H9 (cell line): ENCODE data around the gene TMEM158. TPM values are rescaled to one million over a fixed set of nuclear protein-coding genes. Genes with fewer than 3 reads are reported as not detected.

Source experiments
- DNase-seq: peaks from one replicate; pipeline ENCODE4 v3.0.0-alpha.2; 2017
- H2AFZ ChIP-seq: one replicate; pipeline ENCODE4 v1.6.1; 2013; ENCODE audit warnings: mild to moderate bottlenecking, low read length, control low read depth, moderate library complexity
- H2AK5ac ChIP-seq: 2 replicates; pipeline ENCODE4 v1.6.1; 2013; ENCODE audit warnings: low read length, control low read depth, mixed read lengths; ENCODE audit not compliant: insufficient read length
- H2BK120ac ChIP-seq: one replicate; pipeline ENCODE4 v1.6.1; 2013; ENCODE audit warnings: low read depth, mild to moderate bottlenecking, low read length, control low read depth, inconsistent platforms; ENCODE audit not compliant: poor library complexity, severe bottlenecking
- H2BK12ac ChIP-seq: 2 replicates; pipeline ENCODE4 v1.6.1; 2013; ENCODE audit warnings: low read length, control low read depth, mixed read lengths, low read depth; ENCODE audit not compliant: insufficient read length
- H2BK15ac ChIP-seq: 2 replicates; pipeline ENCODE4 v1.6.1; 2013; ENCODE audit warnings: low read depth, low read length, control low read depth
- H2BK20ac ChIP-seq: one replicate; pipeline ENCODE4 v1.6.1; 2013; ENCODE audit warnings: low read depth, mild to moderate bottlenecking, low read length, control low read depth, inconsistent platforms; ENCODE audit not compliant: poor library complexity, severe bottlenecking
- H2BK5ac ChIP-seq: 2 replicates; pipeline ENCODE4 v1.6.1; 2013; ENCODE audit warnings: low read length, control low read depth, mixed read lengths; ENCODE audit not compliant: insufficient read length
- H3K14ac ChIP-seq: 2 replicates; pipeline ENCODE4 v1.6.1; 2013; ENCODE audit warnings: low read length, control low read depth; ENCODE audit not compliant: insufficient read depth
- H3K18ac ChIP-seq: 2 replicates; pipeline ENCODE4 v1.6.1; 2013; ENCODE audit warnings: low read depth, mild to moderate bottlenecking, mixed read lengths, low read length, control low read depth; ENCODE audit not compliant: insufficient read length
- H3K23ac ChIP-seq: 2 replicates; pipeline ENCODE4 v1.6.1; 2013; ENCODE audit warnings: low read length, control low read depth, mixed read lengths, low read depth; ENCODE audit not compliant: insufficient read length
- H3K23me2 ChIP-seq: 2 replicates; pipeline ENCODE4 v1.6.1; 2013; ENCODE audit warnings: low read depth, mild to moderate bottlenecking, mixed read lengths, low read length, control low read depth; ENCODE audit not compliant: insufficient read length, poor library complexity, severe bottlenecking
- H3K27ac ChIP-seq: 2 replicates; pipeline ENCODE4 v1.5.1; 2013; ENCODE audit warnings: low read length, control low read depth, mixed read lengths, low read depth; ENCODE audit not compliant: insufficient read length
- H3K27me3 ChIP-seq: 2 replicates; pipeline ENCODE4 v1.6.1; 2013; ENCODE audit warnings: low read length, control low read depth, inconsistent platforms; ENCODE audit not compliant: insufficient read depth
- H3K4ac ChIP-seq: 2 replicates; pipeline ENCODE4 v1.6.1; 2013; ENCODE audit warnings: low read depth, mild to moderate bottlenecking, control low read depth, inconsistent platforms, low read length, moderate library complexity
- H3K4me1 ChIP-seq: 2 replicates; pipeline ENCODE4 v1.6.1; 2013; ENCODE audit warnings: low read length, control low read depth, inconsistent platforms; ENCODE audit not compliant: insufficient read depth
- H3K4me2 ChIP-seq: 2 replicates; pipeline ENCODE4 v1.6.1; 2013; ENCODE audit warnings: low read length, control low read depth, mixed read lengths; ENCODE audit not compliant: insufficient read length, insufficient read depth
- H3K56ac ChIP-seq: 2 replicates; pipeline ENCODE4 v1.6.1; 2013; ENCODE audit warnings: low read depth, mild to moderate bottlenecking, mixed read lengths, low read length, control low read depth; ENCODE audit not compliant: insufficient read length
- H3K79me1 ChIP-seq: 2 replicates; pipeline ENCODE4 v1.6.1; 2013; ENCODE audit warnings: low read depth, mild to moderate bottlenecking, moderate library complexity, low read length, control low read depth, inconsistent platforms; ENCODE audit not compliant: insufficient read depth, poor library complexity, severe bottlenecking
- H3K79me2 ChIP-seq: 2 replicates; pipeline ENCODE4 v1.6.1; 2013; ENCODE audit warnings: low read length, control low read depth, inconsistent platforms; ENCODE audit not compliant: insufficient read depth
- H3K9ac ChIP-seq: 2 replicates; pipeline ENCODE4 v1.6.1; 2013; ENCODE audit warnings: low read length, control low read depth, mixed read lengths; ENCODE audit not compliant: insufficient read length; ENCODE audit errors: extremely low read depth
- H3K9me3 ChIP-seq: one replicate; pipeline ENCODE4 v1.6.1; 2013; ENCODE audit warnings: low read depth, low read length, inconsistent platforms; ENCODE audit not compliant: control insufficient read depth
- H3T11ph ChIP-seq: one replicate; pipeline ENCODE4 v1.6.1; 2013; ENCODE audit warnings: mild to moderate bottlenecking, low read length, control low read depth, inconsistent platforms
- H4K20me1 ChIP-seq: one replicate; pipeline ENCODE4 v1.6.1; 2013; ENCODE audit not compliant: control insufficient read depth, insufficient read length, insufficient read depth
- H4K5ac ChIP-seq: 2 replicates; pipeline ENCODE4 v1.6.1; 2013; ENCODE audit warnings: low read depth, mild to moderate bottlenecking, mixed read lengths, low read length, control low read depth; ENCODE audit not compliant: insufficient read length
- H4K8ac ChIP-seq: replicated peaks from 2 replicates; pipeline ENCODE4 v1.6.1; 2013; ENCODE audit warnings: low read length, control low read depth, mixed read lengths, low read depth; ENCODE audit not compliant: insufficient read length
- H4K91ac ChIP-seq: 2 replicates; pipeline ENCODE4 v1.6.1; 2013; ENCODE audit warnings: low read depth, mild to moderate bottlenecking, moderate library complexity, mixed read lengths, low read length, control low read depth; ENCODE audit not compliant: insufficient read length
- H3K27ac Mint-ChIP-seq, 3 experiments: 2 replicates in 2 of 3; 3 replicates in 1 of 3; pipeline ENCODE4 v1.8.0; 2020 to 2021; ENCODE audit warnings: mixed read lengths in 3 of 3, mild to moderate bottlenecking in 1 of 3, moderate library complexity in 1 of 3
- H3K27me3 Mint-ChIP-seq: 2 replicates; pipeline ENCODE4 v1.8.0; 2021; ENCODE audit warnings: low read depth, mild to moderate bottlenecking, moderate library complexity, mixed read lengths
- H3K36me3 Mint-ChIP-seq, 3 experiments: 2 replicates in 2 of 3; 3 replicates in 1 of 3; pipeline ENCODE4 v1.8.0; 2020 to 2021; ENCODE audit warnings: low read depth in 3 of 3, mixed read lengths in 3 of 3; ENCODE audit not compliant: insufficient read depth in 1 of 3
- H3K4me1 Mint-ChIP-seq, 2 experiments: 2 replicates each; pipeline ENCODE4 v1.8.0; 2020; ENCODE audit warnings: mixed read lengths in 2 of 2
- H3K4me3 Mint-ChIP-seq, 2 experiments: 2 replicates in 1 of 2; 3 replicates in 1 of 2; pipeline ENCODE4 v1.8.0; 2020 to 2021; ENCODE audit warnings: mild to moderate bottlenecking in 2 of 2, mixed read lengths in 2 of 2, moderate library complexity in 1 of 2
- H3K9me3 Mint-ChIP-seq, 2 experiments: 2 replicates in 1 of 2; 3 replicates in 1 of 2; pipeline ENCODE4 v1.8.0; 2020; ENCODE audit warnings: mild to moderate bottlenecking in 2 of 2, mixed read lengths in 2 of 2, moderate library complexity in 1 of 2
- WGBS: extraction: QIAGEN DNeasy Blood & Tissue Kit; methylation state at CpG from one replicate; pipeline ENCODE4 v1.1.7; 2013; ENCODE audit warnings: missing lambda C conversion rate, low lambda C conversion rate, mixed read lengths; ENCODE audit not compliant: insufficient read length; ENCODE audit errors: extremely low coverage; 5-methylcytosine and 5-hydroxymethylcytosine counted together
- total RNA-seq: library from RNA; stranded (reverse); gene quantifications from 2 replicates; pipeline ENCODE4 v1.2.1, GENCODE V29; 2021
- TF ChIP-seq, protein P1 (sequence below): fragments of 200-600 bp; sonication (generic); conservative IDR thresholded peaks from 3 replicates; pipeline ENCODE4 v1.8.0; 2021; ENCODE audit warnings: antibody characterized with exemption, mild to moderate bottlenecking

The TMEM158 gene
- total RNA-seq, 1 experiment from 2014 or later: 29.1 TPM

DNA sequence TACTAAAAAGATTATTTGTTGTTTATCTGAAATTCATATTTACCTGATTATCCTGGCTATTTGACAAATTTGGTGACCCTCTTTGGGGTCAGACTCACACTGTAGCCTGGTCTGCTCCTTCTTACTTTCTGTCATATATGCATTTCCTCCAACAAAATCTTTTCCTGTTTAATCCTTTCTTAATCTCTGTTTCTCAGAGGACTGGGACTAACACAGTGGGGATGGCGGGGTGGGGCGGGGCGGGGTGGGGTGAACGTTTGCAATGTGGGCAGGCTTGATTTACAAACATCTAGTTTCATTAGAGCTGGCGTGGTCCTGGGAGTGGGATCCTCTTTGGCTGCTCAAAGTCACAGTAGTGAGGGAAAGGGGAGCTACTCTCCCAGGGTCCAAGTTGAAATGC, 44.6 kb downstream of the TMEM158 start:
- H3T11ph ChIP-seq: no peak overlapping the region
- H3K23me2 ChIP-seq: no peaks in the 10 kb centered on the region
- no peaks in the 10 kb centered on the region for H3K27me3 ChIP-seq
- Mint-ChIP-seq H3K9me3 (no peaks in the 10 kb centered on the region; a peak in 1 of 5 replicates), H3K4me1 (peaks cover 12 to 19% of the 10 kb centered on the region in 2 experiments), H3K4me3 (no peak overlapping the region), H3K27ac (no peak overlapping the region), H3K27me3 (peaks cover 18% of the 10 kb centered on the region), H3K36me3 (no peaks in the 10 kb centered on the region)
- H3K9ac ChIP-seq: no peak overlapping the region
- no peaks in the 10 kb centered on the region for H4K20me1 ChIP-seq
- H3K4ac ChIP-seq: no peak overlapping the region
- H3K79me2 ChIP-seq: no peaks in the 10 kb centered on the region
- no peak overlapping the region for H4K8ac ChIP-seq
- no peak overlapping the region for H3K14ac ChIP-seq
- TF ChIP-seq, protein P1, sequence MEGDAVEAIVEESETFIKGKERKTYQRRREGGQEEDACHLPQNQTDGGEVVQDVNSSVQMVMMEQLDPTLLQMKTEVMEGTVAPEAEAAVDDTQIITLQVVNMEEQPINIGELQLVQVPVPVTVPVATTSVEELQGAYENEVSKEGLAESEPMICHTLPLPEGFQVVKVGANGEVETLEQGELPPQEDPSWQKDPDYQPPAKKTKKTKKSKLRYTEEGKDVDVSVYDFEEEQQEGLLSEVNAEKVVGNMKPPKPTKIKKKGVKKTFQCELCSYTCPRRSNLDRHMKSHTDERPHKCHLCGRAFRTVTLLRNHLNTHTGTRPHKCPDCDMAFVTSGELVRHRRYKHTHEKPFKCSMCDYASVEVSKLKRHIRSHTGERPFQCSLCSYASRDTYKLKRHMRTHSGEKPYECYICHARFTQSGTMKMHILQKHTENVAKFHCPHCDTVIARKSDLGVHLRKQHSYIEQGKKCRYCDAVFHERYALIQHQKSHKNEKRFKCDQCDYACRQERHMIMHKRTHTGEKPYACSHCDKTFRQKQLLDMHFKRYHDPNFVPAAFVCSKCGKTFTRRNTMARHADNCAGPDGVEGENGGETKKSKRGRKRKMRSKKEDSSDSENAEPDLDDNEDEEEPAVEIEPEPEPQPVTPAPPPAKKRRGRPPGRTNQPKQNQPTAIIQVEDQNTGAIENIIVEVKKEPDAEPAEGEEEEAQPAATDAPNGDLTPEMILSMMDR: no peak
- H3K9me3 ChIP-seq: no peaks in the 10 kb centered on the region
- no peak overlapping the region for H2AFZ ChIP-seq
- H3K4me1 ChIP-seq: no peaks in the 10 kb centered on the region; the same call in 1 of the 2 replicates
- H3K23ac ChIP-seq: no peak overlapping the region
- H3K18ac ChIP-seq: no peak overlapping the region
- no peak overlapping the region for H3K27ac ChIP-seq
- WGBS: no CpG with 5 or more reads among the region's 5 CpGs
- no peak overlapping the region for H2BK15ac ChIP-seq
- H2BK20ac ChIP-seq: no peak overlapping the region
- no peak overlapping the region for H4K91ac ChIP-seq
- H3K56ac ChIP-seq: no peak overlapping the region
- DNase-seq: no peak
- no peak overlapping the region for H2BK120ac ChIP-seq
- no peak overlapping the region for H2BK5ac ChIP-seq
- no peak overlapping the region for H3K4me2 ChIP-seq
- H2BK12ac ChIP-seq: no peak overlapping the region
- no peak overlapping the region for H2AK5ac ChIP-seq
- H4K5ac ChIP-seq: no peak overlapping the region
- no peaks in the 10 kb centered on the region for H3K79me1 ChIP-seq
